GM13976 (cell line): Measurements from ENCODE around the gene NUP214.

Experiments
- DNase-seq: peaks from one replicate; pipeline ENCODE4 v3.0.0; 2012; ENCODE audit warnings: low spot score
- CTCF ChIP-seq: IDR thresholded peaks from 2 replicates; pipeline ENCODE4 v1.5.1; 2012; ENCODE audit warnings: borderline replicate concordance, mild to moderate bottlenecking; ENCODE audit not compliant: insufficient read depth; ENCODE audit errors: extremely low read depth, missing control alignments, control extremely low read depth
- in situ Hi-C: fragments of 300-500 bp; cut with MboI; formaldehyde crosslinking; loops from one replicate; pipeline ENCODE4 v1.12.0; 2022; ENCODE audit warnings: low sequenced_read_pairs, mixed read lengths, inconsistent platforms; ENCODE audit not compliant: unreplicated experiment

The NUP214 gene

GRCh38 chr9:131116281-131117120 lies 8.9 kb upstream of the NUP214 start:
- no peak for TF ChIP-seq CTCF
- in situ Hi-C loops = no loop called here
- no peak for DNase-seq

- TF ChIP-seq CTCF = no peak
- in situ Hi-C loops = no loop called here
- peak; percentile 8 for DNase-seq
These were observed 8.1 kb upstream of the NUP214 start for GRCh38 chr9:131117121-131117761.

GRCh38 chr9:131117762-131118145 lies 7.6 kb upstream of the NUP214 start:
- no peak for TF ChIP-seq CTCF
- in situ Hi-C loops = no loop called here
- DNase-seq = no peak

- in situ Hi-C loops = no loop called here
- no peak for DNase-seq
- TF ChIP-seq CTCF = no peak
These were observed 5.8 kb upstream of the NUP214 start for GRCh38 chr9:131119600-131119999.

- TF ChIP-seq CTCF = no peak
- in situ Hi-C loops = no loop called here
- DNase-seq = no peak
These were observed 4.7 kb upstream of the NUP214 start for GRCh38 chr9:131120620-131121228.

- in situ Hi-C loops = no loop called here
- no peak for TF ChIP-seq CTCF
- no peak for DNase-seq
These were observed 4.0 kb upstream of the NUP214 start for GRCh38 chr9:131121346-131121745.
